Hindlimb muscle (tissue), 1 donor: ENCODE measurements around the gene DNAH10. TPM values are rescaled to one million over a fixed set of nuclear protein-coding genes. Genes with fewer than 3 reads are reported as not detected.

ENCODE experiments used
- DNase-seq: peaks from one replicate; pipeline ENCODE4 v3.0.0-alpha.2; 2013
- polyA plus RNA-seq: library from polyadenylated mRNA; unstranded; fragments of 120-200 nt; gene quantifications from one replicate; pipeline ENCODE4 v1.2.1, GENCODE V29; 2013; ENCODE audit not compliant: insufficient read length

The DNAH10 gene
- polyA plus RNA-seq, 1 donor, result 1.3 TPM

DNA sequence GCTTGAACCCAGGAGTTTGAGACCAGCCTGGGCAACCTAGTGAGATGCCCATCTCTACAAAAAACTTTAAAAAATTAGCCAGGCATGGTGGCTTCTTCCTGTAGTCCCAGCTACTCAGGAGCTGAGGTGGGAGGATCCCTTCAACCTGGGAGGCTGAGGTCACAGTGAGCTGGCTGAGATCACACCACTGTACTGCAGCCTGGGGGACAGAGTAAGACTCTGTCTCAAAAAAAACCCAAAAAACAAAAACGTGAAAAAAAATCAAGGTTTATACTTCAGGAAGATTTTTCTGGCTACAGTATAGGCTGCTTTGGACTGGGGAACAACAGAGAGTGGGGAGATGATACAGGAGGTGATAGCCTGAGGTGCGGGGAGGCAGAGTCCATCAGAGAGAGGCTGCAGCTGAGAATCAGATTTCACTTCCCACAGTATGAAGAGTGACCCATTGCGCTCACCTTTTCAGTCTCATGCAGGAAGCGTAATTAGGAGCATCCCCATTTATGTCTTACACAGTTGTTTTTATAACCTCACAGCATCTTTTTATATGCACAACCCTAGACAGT is 28.9 kb downstream of the DNAH10 start:
- no peak for DNase-seq

GRCh38 chr12:123794027-123794426 is 31.9 kb downstream of the DNAH10 start:
- DNase-seq, result no peak

- DNase-seq, result no peak
Observed at GRCh38 chr12:123798518-123798917, 36.4 kb downstream of the DNAH10 start.

- no peak for DNase-seq
Observed at GRCh38 chr12:123799227-123799626, 37.1 kb downstream of the DNAH10 start.

DNA sequence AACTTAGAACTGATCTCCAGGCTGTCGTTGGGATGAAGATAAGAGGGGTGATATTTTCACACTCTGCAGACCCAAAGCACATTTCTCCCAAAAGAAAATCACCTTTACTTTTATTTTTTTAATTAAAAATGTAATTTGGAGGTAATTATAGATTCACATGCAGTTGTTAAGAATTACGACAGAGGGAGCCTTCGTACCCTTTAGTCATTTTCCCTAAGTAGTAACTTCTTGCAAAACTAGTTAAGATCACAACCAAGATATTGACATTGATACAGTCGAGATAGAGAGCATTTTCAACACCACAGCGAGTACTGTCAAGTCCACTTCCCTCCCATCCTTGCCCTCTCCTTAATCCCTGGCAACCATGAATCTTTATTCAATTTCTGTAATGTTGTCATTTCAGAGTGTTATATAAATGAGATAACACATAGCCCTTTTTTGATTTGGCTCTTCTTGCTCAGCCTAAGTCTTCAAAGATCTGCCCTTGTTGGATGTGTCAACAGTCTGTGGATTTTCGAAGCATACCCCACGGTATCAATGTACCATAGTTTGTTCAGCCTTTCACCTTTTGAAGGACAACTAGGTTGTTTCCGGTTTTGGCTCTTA is 39.6 kb downstream of the DNAH10 start:
- no peak for DNase-seq

- DNase-seq, result no peak
Observed at GRCh38 chr12:123805173-123805572, 43.1 kb downstream of the DNAH10 start.

- no peak for DNase-seq
Observed at GRCh38 chr12:123807002-123807401, 44.9 kb downstream of the DNAH10 start.

- DNase-seq, result no peak
Observed at GRCh38 chr12:123807670-123808069, 45.6 kb downstream of the DNAH10 start.

DNA sequence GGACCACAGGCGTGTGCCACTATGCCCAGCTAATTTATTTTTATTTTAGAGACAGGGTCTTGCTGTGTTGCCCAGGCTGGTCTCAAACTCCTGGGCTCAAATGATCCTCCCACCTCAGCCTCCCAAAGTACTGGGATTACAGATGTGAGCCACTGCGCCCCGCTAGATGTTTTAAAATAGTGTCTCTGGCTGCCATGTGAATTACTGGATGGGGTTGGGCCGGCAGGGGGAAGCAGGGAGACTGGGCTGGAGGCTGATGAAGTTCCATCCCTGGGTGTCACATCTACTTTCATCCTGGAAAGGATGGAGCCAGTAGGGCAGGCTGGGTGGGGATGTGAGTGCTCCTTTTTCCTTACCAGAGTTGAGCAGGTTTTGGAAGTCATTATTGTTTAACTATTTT is 46.1 kb downstream of the DNAH10 start:
- DNase-seq, result no peak

DNA sequence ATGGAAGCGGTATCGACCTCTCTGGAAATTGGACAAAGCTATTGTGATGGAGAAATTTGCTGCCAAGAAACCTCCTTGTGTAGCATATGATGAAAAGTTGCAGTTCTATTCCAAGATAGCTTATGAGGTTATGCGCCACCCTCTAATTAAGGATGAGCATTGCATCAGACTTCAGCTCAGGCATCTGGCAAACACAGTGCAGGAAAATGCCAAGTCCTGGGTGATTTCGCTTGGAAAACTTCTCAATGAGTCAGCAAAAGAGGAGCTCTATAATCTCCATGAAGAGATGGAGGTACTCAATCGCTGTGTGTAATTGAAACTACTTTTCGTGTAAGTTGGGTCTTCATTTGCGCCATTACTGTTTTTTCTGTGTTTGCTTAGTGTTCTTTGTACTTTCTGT is 51.2 kb downstream of the DNAH10 start:
- DNase-seq, result no peak

- DNase-seq, result no peak
Observed at GRCh38 chr12:123815968-123816367, 53.9 kb downstream of the DNAH10 start.

DNA sequence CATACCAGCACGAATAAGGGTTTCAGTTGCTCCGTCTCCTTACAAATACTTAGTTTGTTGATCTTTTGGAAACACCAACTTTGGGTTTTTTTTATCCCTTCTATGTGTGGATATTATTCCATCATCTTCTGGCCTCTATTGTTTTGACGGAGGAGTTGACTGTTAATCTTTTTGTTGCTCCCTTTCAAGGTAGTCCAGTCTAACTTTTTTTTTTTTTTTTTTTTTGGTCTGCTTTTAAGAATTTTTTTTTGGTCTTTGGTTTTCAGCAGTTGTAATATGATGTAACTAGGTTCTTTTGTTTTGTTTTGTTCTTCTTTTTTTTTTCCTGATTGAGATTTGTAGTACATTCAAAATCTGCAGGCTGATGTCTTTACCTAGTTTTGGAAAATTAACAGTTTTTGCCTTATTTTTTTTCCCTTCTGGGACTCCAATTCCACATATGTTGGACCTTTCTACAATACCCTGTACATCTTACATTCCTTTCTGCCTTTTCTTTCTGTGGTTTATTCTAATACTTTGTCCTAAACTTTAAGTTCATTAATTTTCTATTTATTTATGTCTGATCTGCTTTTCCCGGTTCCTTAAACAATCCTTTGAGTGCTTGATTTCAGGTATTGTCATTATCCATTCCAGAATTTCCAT is 54.9 kb downstream of the DNAH10 start:
- no peak for DNase-seq

DNA sequence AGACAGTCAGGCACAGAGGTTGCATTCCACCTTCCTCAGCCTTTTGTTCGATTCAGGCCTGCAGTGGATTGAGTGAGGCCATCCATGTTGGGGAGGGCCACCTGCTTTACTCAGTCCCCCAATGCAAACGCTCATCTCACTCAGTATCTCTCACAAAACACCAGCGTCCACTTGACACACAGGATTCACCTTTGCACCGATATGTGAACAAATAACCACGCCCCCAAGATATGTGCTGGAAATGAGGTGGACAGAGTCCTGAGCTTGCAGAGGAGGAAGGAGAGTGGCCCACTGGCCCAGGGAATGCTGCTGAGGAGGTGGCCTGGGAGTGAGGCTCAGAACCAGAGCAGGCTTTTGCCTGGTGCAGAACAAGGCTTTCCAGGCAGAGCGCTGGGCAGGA is 60.7 kb downstream of the DNAH10 start:
- DNase-seq, result no peak

GRCh38 chr12:123828120-123828519 is 66.0 kb downstream of the DNAH10 start:
- no peak for DNase-seq

- DNase-seq, result no peak
Observed at GRCh38 chr12:123828854-123829547, 66.9 kb downstream of the DNAH10 start.

- no peak for DNase-seq
Observed at GRCh38 chr12:123829561-123829960, 67.5 kb downstream of the DNAH10 start.

DNA sequence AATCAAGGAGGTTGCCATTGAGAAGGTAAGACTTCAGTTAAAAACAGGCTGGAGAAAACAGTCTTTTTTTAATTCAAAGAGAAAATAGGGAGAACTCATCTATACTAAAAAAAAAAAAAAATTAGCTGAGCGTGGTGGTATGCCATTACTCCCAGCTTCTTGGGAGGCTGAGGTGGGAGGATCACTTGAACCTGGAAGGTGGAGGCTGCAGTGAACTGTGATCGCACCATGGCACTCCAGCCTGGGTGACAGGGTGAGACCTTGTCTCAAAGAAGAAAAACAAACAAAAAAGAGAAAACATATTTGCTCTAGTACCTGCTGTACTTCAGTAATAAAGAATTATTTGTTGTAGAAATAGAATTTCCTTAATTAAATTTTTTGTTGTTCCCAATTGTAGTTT is 68.6 kb downstream of the DNAH10 start:
- no peak for DNase-seq

- no peak for DNase-seq
Observed at GRCh38 chr12:123832052-123832451, 70.0 kb downstream of the DNAH10 start.

DNA sequence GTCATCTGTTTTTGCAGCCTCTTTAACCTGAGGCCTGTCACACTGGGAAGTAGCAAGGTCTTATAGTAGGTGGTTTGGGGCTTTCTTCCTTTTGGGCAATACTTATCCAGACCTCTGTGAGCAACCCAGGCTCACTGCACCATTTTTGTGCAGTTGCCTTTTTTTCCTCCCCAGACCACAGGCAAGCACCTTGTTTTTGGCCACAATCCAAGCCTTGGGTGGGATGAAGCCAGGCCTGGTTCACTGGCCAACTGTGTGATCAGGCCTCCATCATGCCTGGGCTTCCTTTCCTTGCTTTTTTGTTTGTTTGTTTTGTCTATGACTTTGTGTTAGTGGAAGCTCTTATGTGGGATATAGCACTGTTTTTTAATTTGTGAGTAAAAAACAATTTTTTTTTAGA is 71.7 kb downstream of the DNAH10 start:
- no peak for DNase-seq

- no peak for DNase-seq
Observed at GRCh38 chr12:123834845-123835244, 72.7 kb downstream of the DNAH10 start.

GRCh38 chr12:123836292-123836691 is 74.2 kb downstream of the DNAH10 start:
- no peak for DNase-seq

DNA sequence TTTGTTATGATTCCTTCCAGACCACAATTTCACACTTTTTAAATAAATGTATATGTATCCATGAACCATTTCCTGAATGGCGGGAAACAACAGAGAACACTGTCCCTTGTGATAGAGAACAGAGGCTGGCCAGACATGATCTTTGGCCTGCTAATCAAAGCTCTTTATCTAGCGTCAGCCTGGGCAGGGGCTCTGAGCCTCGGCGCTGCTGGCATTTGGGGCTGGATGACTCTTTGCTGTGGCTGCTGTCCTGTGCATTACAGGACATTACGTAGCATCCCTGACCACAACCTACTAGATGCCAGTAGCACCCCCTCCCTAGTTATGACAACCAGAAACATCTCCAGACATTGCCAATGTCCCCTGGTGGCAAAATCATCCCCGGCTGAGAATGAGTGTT is 77.7 kb downstream of the DNAH10 start:
- no peak for DNase-seq

DNA sequence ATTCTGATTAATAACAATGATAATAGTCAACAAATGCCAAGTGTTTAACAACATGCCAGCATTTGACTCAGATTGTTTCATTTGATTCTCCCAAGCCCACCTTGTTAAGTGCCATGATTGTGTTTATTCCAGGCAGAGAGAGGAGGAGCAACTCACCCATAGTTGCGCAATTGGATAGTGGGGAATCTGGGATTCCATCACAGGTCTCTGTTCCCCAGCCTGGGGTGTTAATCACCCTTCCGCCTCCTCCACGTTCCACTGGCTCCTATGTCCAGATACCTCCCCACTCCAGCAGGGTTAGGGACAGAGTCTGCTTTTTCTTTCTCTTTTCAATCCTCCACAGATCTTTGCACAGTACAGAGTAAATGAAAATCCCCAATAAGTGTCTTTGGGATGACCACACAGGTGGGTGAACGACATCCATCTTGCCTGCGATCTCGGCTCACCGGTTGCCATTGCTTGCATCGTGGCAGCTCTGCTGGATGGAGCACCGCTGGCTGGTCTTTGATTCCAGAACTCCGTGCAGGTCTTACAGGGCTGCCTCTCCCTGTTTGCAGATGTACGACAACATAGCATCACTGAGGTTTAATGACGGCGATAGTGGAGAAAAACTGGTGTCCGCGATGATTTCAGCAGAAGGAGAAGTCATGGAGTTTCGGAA is 78.8 kb downstream of the DNAH10 start:
- DNase-seq, result no peak
